OCI-LY1 (cell line): ENCODE measurements around the gene UNC80.

ENCODE experiments used
- CTCF ChIP-seq: fragments of 200-600 bp; sonication (generic), shearing (Covaris generic); IDR thresholded peaks from 2 replicates; pipeline ENCODE4 v1.5.1; 2017; ENCODE audit warnings: mild to moderate bottlenecking, antibody characterized with exemption, low read length, moderate library complexity, mixed read lengths
- EZH2 ChIP-seq: fragments of 200-600 bp; sonication (generic), shearing (Covaris generic); IDR thresholded peaks from 2 replicates; pipeline ENCODE4 v1.8.0; 2017; ENCODE audit warnings: borderline replicate concordance, mixed run types, mild to moderate bottlenecking, antibody characterized with exemption, low read length, moderate library complexity, mixed read lengths

GRCh38 chr2:209908511-209908910 lies 136.9 kb downstream of the UNC80 start:
- TF ChIP-seq CTCF (no peak), EZH2 (no peak)
